Muscle layer of colon (tissue), 2 donors: ENCODE results near the gene PRPF4.

Experiments used
- H3K27ac ChIP-seq: one replicate; pipeline ENCODE4 v1.7.0; 2013; ENCODE audit warnings: low read depth, mild to moderate bottlenecking, low read length, moderate library complexity
- H3K27me3 ChIP-seq, 2 donors: one replicate each; pipeline ENCODE4 v1.7.0; 2013; ENCODE audit warnings: low read length in 2 of 2, mild to moderate bottlenecking in 2 of 2; ENCODE audit not compliant: insufficient read depth in 2 of 2, control insufficient read depth in 1 of 2
- H3K36me3 ChIP-seq: one replicate; pipeline ENCODE4 v1.7.0; 2013; ENCODE audit warnings: mild to moderate bottlenecking, low read length; ENCODE audit not compliant: insufficient read depth
- H3K4me1 ChIP-seq: one replicate; pipeline ENCODE4 v1.7.0; 2013; ENCODE audit warnings: mild to moderate bottlenecking, low read length; ENCODE audit not compliant: insufficient read depth
- H3K4me3 ChIP-seq, 2 donors: one replicate each; pipeline ENCODE4 v1.7.0; 2013; ENCODE audit warnings: low read length in 2 of 2, low read depth in 1 of 2, mild to moderate bottlenecking in 1 of 2, moderate library complexity in 1 of 2
- H3K9ac ChIP-seq: one replicate; pipeline ENCODE4 v1.7.0; 2013; ENCODE audit warnings: low read length
- H3K9me3 ChIP-seq: one replicate; pipeline ENCODE4 v1.7.0; 2013; ENCODE audit warnings: mild to moderate bottlenecking, low read length
- donor health status: abdominal sarcoma.
- donor health status: Adenocarcinoma of cecum.

Gene PRPF4

GRCh38 chr9:113317777-113318176 is 42.3 kb downstream of the PRPF4 start:
- H3K4me1 ChIP-seq: no peaks in the 10 kb centered on the region
- no peaks in the 10 kb centered on the region for H3K27me3 ChIP-seq
- no peak overlapping the region for H3K27ac ChIP-seq
- H3K9ac ChIP-seq: no peak overlapping the region
- no peaks in the 10 kb centered on the region for H3K9me3 ChIP-seq
- no peak overlapping the region for H3K4me3 ChIP-seq
- peaks cover 44% of the 10 kb centered on the region for H3K36me3 ChIP-seq

- Histone ChIP-seq H3K27me3 (no peaks in the 10 kb centered on the region), H3K36me3 (peaks cover 44% of the 10 kb centered on the region), H3K9me3 (no peaks in the 10 kb centered on the region), H3K4me3 (no peak overlapping the region), H3K27ac (no peak overlapping the region), H3K4me1 (no peaks in the 10 kb centered on the region), H3K9ac (no peak overlapping the region)
These were observed 43.6 kb downstream of the PRPF4 start for GRCh38 chr9:113319054-113319453.

GRCh38 chr9:113320051-113320450 is 44.6 kb downstream of the PRPF4 start:
- no peaks in the 10 kb centered on the region for H3K27me3 ChIP-seq
- peaks cover 44% of the 10 kb centered on the region for H3K36me3 ChIP-seq
- no peaks in the 10 kb centered on the region for H3K9me3 ChIP-seq
- H3K9ac ChIP-seq: no peak overlapping the region
- H3K27ac ChIP-seq: no peak overlapping the region
- H3K4me1 ChIP-seq: no peaks in the 10 kb centered on the region
- H3K4me3 ChIP-seq: no peak overlapping the region

- Histone ChIP-seq H3K4me3 (no peak overlapping the region), H3K27ac (no peak overlapping the region), H3K36me3 (peaks cover 37% of the 10 kb centered on the region), H3K9me3 (no peaks in the 10 kb centered on the region), H3K9ac (no peak overlapping the region), H3K27me3 (no peaks in the 10 kb centered on the region), H3K4me1 (no peaks in the 10 kb centered on the region)
These were observed 47.2 kb downstream of the PRPF4 start for GRCh38 chr9:113322671-113323070.

- Histone ChIP-seq H3K36me3 (peaks cover 4% of the 10 kb centered on the region), H3K4me1 (no peaks in the 10 kb centered on the region)
These were observed 50.8 kb downstream of the PRPF4 start for GRCh38 chr9:113326230-113326629.

GRCh38 chr9:113328045-113328782 is 52.8 kb downstream of the PRPF4 start:
- Histone ChIP-seq H3K27ac (no peak overlapping the region), H3K4me1 (no peaks in the 10 kb centered on the region), H3K36me3 (no peaks in the 10 kb centered on the region)

More at GRCh38 chr9:113326230-113326629, 50.8 kb downstream of the PRPF4 start:
- no peaks in the 10 kb centered on the region for H3K9me3 ChIP-seq
- no peak overlapping the region for H3K9ac ChIP-seq
- H3K4me3 ChIP-seq: no peak overlapping the region
- H3K27me3 ChIP-seq: no peaks in the 10 kb centered on the region
- H3K27ac ChIP-seq: no peak overlapping the region

GRCh38 chr9:113331780-113332179 is 56.3 kb downstream of the PRPF4 start:
- Histone ChIP-seq H3K9ac (no peak overlapping the region), H3K27ac (no peak overlapping the region), H3K4me1 (no peaks in the 10 kb centered on the region), H3K36me3 (no peaks in the 10 kb centered on the region), H3K9me3 (no peaks in the 10 kb centered on the region), H3K4me3 (no peak overlapping the region), H3K27me3 (no peaks in the 10 kb centered on the region)

More at GRCh38 chr9:113328045-113328782, 52.8 kb downstream of the PRPF4 start:
- Histone ChIP-seq H3K4me3 (no peak overlapping the region), H3K27me3 (no peaks in the 10 kb centered on the region), H3K9me3 (no peaks in the 10 kb centered on the region), H3K9ac (no peak overlapping the region)

GRCh38 chr9:113337714-113338113 is 62.3 kb downstream of the PRPF4 start:
- Histone ChIP-seq H3K9ac (no peak overlapping the region), H3K27ac (no peak overlapping the region), H3K4me3 (no peak overlapping the region), H3K4me1 (peaks cover 9% of the 10 kb centered on the region), H3K27me3 (no peaks in the 10 kb centered on the region), H3K36me3 (no peaks in the 10 kb centered on the region), H3K9me3 (no peaks in the 10 kb centered on the region)

GRCh38 chr9:113340011-113340699 is 64.7 kb downstream of the PRPF4 start, which contains the start of gene WDR31:
Gene WDR31 (minus strand): TSS chr9:113340275. CDS start chr9:113332022, 8,253 bp downstream.
- peak within 1 kb of the TSS; percentile 79 to 87 for H3K4me3 ChIP-seq
- peaks cover 28% of the 10 kb centered on the region for H3K4me1 ChIP-seq
- no peaks in the 10 kb centered on the region for H3K9me3 ChIP-seq
- peak within 1 kb of the TSS; percentile 83 for H3K27ac ChIP-seq
- H3K27me3 ChIP-seq: no peaks in the 10 kb centered on the region
- H3K9ac ChIP-seq: peak within 1 kb of the TSS; percentile 60
- no peaks in the 10 kb centered on the region for H3K36me3 ChIP-seq

- Histone ChIP-seq H3K4me3 (no peak overlapping the region), H3K9me3 (no peaks in the 10 kb centered on the region), H3K27me3 (no peaks in the 10 kb centered on the region), H3K27ac (no peak overlapping the region), H3K9ac (no peak overlapping the region), H3K4me1 (peaks cover 28% of the 10 kb centered on the region), H3K36me3 (no peaks in the 10 kb centered on the region)
These were observed 66.4 kb downstream of the PRPF4 start for GRCh38 chr9:113341712-113342410.
